ENCODE results near the gene ACIN1. TPM values are rescaled to one million over a fixed set of nuclear protein-coding genes. Genes with fewer than 3 reads are reported as not detected.

The ACIN1 gene
- total RNA-seq, 1 experiment from 2014 or later = 43.9 TPM

DNA sequence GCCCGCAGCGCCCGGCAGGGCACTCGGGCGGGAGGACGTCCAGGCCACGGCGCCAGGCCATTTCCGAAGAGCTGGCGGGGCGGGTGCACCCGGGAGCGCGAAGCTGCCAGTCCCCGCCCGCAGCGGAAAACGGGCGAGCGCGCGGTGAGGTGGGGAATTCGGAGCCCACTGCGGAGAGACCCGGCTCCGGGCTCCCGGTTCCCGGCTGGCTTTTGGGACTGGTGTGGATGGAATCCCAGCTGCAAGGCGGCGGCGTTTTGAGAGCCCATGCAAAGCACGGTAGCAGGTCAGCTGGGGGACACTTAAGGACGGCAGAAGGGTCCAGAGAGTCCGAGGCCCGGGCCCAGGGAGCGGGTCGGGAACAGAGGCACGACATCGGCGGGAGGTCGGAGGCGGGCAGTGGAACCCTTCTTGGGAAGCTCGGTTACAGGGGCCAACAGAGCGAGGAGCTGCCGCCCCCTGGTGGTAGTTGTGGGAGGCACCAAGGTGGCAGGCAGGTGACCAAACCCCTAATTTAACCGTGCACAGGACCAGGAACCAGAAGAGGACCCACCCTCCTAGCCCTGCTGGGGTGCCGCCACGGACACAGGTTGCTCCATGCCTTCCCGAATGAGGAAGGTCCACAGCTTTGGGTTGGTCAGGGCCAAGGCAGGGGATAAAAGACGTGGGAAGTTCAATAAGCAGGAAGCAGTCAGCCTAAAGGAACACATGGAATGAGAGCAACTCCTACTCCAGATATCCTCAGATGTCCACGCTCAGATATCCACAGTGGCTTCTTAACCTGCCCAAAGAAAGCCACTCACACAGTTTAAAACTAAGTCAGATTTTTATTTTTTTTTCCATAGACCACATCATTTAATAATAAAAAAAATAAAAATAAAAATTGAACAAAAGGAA, 36.9 kb downstream of the ACIN1 start:
- peak; percentile 81 for DNase-seq (ENCODE audit: low spot score)

DNA sequence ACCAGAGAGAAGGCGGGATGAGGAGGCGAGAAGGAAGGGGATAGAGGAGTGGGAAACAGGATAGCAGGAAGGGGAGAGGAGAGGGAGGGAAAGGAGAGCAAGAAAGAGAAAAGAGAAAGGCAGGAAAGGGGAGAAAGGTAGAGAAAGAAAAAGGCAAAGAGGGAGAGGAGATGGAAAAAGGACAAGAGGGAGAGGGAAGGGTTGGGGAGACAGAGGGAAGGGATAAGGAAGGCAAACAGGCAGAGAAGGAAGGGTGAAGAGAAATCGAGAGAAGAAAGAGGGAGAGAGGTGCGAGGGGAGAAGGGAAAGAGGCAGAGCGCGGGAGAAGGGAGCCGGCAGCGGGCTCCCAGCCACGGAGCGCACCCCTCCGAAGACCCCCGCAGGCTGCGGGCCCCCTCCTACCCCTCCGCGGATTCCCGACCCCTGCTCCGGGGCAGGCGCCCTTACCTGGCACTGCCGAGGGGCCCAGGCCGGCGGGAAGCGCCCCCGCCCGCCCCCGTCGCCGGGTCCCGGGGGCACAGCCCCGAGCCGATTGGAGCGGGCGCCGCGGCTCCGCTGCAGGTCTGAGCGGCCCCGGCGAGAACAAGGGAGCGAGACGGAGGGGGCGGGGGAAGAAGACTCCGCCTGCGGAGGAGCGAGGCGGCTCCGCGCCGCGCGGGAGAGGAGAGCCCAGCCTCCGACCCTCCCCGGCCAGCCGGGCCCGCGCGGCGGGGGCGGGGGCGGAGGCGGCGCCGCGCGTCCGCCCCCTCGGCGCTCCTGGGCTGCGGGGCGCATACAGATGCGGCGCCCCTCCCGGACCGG, 37.8 kb downstream of the ACIN1 start, which contains the start of gene CDH24:
Gene CDH24, minus strand, starts transcription at position 565 of the 801 bp plus-strand sequence. CDS start 1,787 bp downstream, outside the sequence.
- DNase-seq (ENCODE audit: low spot score) = peak; percentile 58

GRCh38 chr14:23056145-23056955, 38.6 kb downstream of the ACIN1 start:
- DNase-seq (ENCODE audit: low spot score) = peak; percentile 65

GRCh38 chr14:23055621-23056144, 39.3 kb downstream of the ACIN1 start:
- no peak for DNase-seq (ENCODE audit: low spot score)

- no peak for DNase-seq (ENCODE audit: low spot score)
Observed at GRCh38 chr14:23055147-23055550, 39.8 kb downstream of the ACIN1 start.

DNA sequence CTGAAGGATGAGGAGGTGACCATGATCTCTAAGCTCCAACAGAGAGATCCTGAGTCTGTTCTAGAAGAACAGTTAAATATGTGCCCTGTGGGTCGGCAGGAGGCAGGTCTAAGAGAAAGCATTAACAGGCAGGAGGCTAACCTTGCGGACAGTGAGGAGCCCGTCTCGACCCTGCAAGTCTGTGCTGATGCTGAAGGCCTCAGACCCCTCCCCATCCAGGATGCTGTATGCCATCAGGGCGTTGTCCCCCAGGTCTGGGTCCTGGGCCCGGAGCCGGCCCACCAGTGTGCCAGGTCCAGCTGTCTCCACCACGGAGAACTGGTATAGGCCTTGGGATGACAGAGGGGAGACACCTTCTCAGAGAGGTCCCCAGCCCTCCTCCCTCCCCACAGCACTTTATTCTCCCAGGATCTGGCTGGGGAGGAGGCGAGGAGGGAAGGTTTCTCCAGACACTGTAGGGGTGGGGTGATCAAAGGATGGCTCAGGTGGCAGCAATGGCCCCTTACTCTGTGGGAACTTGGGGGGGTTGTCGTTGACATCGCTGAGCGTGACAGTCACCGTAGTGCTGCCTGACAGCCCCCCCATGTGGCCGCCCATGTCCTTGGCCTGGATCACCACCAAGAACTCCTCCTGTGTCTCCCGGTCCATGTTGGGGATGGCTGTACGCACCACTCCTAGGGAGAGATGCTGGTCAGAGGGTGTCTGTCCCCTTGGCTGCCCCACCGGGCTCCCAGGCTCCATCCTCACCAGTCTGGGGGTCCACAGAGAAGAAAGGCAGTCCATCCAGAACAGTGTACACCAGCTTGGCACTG, 40.7 kb downstream of the ACIN1 start:
- no peak for DNase-seq (ENCODE audit: low spot score)

DNA sequence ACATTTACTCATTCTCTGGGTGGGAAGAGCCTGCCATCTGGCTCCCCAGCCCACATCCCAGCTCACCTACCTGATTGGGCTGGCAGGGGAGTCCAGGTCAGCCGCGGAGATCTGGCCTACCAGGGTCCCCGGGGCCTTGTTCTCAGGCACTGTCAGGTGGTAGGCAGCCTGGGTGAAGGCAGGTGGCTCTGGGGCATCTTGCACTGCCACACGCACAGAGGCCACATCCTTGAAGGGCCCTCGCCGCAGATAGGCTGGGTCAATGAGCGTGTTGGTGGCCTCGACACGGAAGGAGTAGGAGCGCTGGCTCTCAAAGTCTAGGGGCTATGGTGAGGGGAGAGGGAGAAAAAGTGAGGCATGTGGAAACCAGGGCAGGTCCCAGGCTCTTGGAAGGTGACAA, 41.5 kb downstream of the ACIN1 start:
- no peak for DNase-seq (ENCODE audit: low spot score)

DNA sequence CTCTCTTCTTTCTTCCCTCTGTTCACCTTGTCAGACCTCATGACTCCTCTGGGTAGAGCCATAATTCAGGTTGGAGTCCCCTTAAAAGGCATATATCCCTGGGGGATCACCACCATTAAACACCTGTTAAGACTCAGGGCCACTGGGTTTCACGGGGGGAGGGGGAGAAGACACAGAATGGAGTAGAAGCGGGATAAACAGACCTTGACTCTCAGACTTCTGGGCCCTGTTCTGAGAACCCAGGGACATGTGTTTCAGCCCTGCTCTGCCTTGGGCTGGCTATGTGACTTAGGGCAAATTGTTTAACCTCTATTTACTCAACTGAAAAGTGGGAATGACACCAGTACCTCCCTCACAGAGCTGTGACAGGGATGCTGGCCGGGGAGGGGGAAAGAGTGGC, 42.3 kb downstream of the ACIN1 start:
- DNase-seq (ENCODE audit: low spot score) = no peak

GRCh38 chr14:23052182-23052623, 42.7 kb downstream of the ACIN1 start:
- DNase-seq (ENCODE audit: low spot score) = no peak

- DNase-seq (ENCODE audit: low spot score) = no peak
Observed at GRCh38 chr14:23051141-23052057, 43.5 kb downstream of the ACIN1 start.

- DNase-seq (ENCODE audit: low spot score) = no peak
Observed at GRCh38 chr14:23049011-23049410, 45.9 kb downstream of the ACIN1 start.

DNA sequence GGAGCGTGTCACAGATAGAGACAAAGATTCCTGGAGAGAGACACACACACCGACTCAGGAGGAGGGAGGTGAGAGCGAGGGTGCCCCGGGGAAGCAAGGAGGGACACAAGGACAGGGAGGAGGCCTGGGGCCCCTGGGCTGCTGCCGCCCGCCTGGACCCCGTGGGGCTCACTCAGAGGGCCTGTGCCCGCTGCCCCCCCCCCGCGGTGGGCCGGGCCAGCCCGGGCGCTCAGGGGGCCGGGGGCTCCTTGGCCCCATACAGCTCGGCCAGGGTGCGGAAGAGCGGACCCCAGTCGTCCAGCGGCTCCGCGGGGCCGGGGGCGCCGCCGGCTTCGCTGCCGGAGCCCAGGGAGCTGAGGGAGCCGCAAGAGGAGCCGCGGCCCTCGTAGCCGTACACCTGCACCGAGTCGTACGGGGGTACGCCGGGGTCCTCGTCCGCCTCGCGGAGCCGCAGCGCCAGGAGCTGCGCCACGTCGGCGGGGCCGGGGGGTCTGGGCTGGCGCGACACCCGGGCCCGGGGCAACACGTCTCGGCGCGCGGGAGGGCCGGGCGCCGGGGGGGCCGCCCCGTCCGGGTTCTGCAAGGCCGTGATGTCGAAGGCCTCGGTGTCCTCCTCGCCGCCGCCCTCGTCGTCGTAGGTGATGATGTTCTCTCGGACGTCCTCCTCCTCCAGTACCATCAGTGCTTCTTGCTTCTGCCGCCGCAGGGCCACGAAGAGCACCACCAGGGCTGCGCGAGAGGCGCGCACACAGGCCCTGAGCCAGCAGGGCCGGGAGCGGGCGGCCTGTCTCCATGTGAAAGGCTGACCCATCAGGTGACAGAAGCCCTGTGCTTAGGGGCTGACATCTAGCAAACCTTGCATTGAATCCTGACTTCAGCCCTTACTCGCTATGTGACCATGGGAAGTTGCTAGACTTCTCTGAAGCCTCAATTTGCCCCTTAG, 46.9 kb downstream of the ACIN1 start:
- no peak for DNase-seq (ENCODE audit: low spot score)

GRCh38 chr14:23047034-23047634, 47.8 kb downstream of the ACIN1 start:
- DNase-seq (ENCODE audit: low spot score) = no peak

GRCh38 chr14:23045419-23046357, 49.2 kb downstream of the ACIN1 start:
- no peak for DNase-seq (ENCODE audit: low spot score)

DNA sequence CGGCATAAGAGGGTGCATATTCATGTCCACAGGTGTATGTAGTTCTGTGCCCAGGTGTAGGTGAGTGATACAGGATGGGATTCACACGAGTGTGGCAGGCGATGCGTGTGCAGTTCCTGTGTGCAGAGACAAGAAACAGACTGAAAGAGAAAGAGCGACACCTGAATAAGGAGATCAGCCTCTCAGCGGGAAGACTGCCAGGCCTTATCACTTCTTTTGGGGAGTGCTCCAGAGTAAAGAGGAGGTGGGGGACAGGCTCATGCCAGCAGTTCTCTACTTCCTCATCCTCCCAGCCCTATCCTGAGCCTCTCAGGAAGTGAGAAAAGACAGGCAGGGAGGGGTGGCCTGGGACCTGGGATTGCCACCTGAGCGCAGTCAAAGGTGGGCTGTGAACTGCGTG, 50.1 kb downstream of the ACIN1 start:
- DNase-seq (ENCODE audit: low spot score) = no peak

DNA sequence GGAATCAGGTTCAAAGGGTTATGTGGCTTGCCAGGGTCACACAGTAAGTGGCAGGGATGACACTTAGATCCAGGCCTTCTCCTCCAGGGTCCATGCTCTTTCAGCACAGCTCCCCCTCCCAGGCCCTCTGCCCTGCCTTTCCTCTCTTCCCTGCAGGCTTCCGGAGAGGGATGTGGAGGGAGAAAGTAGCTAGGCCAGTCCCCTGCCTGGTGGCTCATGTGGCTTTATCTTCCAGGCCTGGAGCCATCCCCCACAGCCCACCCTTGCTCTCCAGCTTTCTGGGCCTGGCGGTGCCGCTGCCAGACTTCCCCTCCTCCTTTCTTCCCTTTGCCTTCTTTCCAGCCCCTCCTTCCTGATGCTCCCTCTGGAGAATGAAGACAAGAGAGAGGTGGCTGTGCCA, 51.2 kb downstream of the ACIN1 start:
- no peak for DNase-seq (ENCODE audit: low spot score)

- no peak for DNase-seq (ENCODE audit: low spot score)
Observed at GRCh38 chr14:23043145-23043544, 51.8 kb downstream of the ACIN1 start.
